ENCODE measurements around the gene L3MBTL4.

The L3MBTL4 gene

GRCh38 chr18:6021306-6022073 lies 393.2 kb downstream of the L3MBTL4 start:
- no peak for DNase-seq

- no peak for DNase-seq
Measured at GRCh38 chr18:6018671-6019070, 396.0 kb downstream of the L3MBTL4 start.

DNA sequence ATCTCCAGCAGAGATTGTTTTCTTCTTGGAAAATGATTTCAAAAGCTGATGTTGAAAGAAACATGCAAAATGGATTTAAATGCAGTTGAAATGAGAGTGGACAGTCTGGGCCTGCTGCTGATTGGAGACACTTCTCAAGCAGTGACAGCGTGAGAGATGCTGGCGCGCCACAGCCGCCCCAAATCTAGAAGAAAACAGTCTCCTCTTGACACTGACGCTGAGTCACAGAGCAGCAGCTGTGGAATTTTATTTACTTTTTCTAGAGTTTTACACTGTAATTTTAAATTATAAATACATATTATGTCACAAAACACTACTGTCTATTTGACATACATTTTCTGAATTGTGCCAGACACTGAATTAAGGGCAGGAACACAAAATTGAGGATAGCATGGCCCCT lies 397.5 kb downstream of the L3MBTL4 start:
- no peak for DNase-seq

DNA sequence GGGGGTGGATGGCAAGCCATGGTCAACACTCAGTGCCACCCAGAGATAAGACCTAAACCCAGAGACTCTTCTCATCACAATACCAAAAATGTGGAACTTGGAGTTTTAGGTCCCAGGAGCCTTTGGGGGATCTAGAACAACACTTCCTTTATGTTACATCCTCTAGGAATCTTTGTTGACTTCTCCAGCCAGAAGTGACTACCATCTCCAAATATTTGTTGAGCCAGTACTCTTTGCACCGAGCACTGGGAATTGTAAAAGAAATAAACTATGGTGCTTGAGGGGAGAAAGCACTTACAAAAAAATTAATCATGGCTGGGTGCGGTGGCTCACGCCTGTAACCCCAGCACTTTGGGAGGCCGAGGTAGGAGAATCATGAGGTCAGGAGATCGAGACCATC lies 399.3 kb downstream of the L3MBTL4 start:
- DNase-seq = no peak

GRCh38 chr18:6013171-6013810 lies 401.4 kb downstream of the L3MBTL4 start:
- no peak for DNase-seq

DNA sequence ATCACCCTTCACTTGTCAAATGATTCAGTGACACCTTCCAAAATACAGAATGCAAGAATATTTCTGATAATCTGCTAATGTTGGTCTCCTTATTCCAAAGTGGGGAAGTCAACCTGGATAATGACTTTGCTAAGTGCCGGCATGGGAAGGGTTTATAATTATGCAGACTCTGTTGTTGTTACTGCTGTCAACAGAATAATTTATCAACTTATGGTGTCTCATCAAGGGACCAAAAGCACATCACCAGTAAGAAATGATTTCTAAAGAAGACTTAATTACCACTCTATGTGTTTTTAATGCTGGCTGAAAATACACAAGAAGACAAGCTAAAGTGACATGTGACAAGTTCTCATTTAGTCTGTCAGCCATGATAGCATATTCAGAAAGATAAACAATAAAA lies 403.8 kb downstream of the L3MBTL4 start:
- no peak for DNase-seq

DNA sequence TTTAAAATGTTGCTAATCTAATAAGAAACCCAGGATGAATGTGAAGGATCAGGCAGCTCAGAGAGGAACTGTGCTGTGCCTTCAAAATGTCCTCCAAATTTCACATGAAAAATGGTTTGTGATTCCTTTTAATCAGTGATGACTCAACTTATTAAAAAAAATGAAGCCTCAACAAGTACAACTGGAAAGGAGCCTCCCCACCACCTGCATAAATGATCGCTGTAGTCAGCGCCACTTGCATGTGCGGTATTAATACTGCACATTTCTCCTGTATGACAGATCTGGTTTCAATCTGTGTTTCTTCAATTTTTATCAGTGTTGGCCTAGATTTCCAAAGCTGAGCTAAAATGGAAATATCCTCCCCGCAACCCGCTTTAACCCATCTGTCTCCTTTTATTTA lies 404.4 kb downstream of the L3MBTL4 start:
- no peak for DNase-seq

DNA sequence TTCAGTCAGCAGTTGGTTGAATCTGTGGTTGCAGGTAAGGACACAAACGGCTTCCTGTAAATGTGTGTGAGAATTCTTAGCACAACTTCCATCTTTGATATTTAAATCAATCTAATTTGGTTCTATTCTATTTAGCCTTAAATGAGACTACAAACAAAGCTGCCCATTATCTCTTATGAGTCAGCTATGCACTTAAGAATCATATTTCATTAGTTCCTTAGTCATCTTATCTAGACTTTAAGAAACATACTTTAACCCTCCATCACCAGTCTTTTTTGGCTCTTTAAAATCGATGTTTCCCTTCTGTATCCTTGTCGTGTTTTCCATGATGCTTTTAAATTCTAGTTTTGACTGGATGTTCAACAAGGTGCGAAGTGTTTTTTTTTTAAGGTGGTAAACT lies 405.0 kb downstream of the L3MBTL4 start:
- no peak for DNase-seq

GRCh38 chr18:6004683-6005082 lies 410.0 kb downstream of the L3MBTL4 start:
- no peak for DNase-seq

- DNase-seq = no peak
Measured at GRCh38 chr18:6004119-6004518, 410.6 kb downstream of the L3MBTL4 start.

DNA sequence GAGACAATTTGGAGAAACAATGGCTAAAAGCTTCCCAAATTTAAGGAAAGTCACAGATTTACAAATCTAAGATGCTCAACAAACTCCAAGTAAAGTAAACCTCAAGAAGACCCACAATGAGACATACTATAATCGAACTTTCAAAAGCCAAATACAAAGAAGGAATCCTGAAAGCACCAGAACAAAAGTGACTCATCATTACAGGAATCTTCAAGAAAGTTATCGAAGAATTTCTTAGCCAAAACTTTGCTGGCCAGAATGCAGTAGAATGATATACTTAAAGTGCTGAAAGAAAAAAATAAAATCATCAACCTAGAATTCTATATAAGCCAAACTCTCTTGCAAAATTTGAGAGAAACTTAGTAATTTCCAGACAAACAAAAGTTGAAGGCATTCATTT lies 412.8 kb downstream of the L3MBTL4 start:
- no peak for DNase-seq

- DNase-seq = no peak
Measured at GRCh38 chr18:5998907-5999306, 415.8 kb downstream of the L3MBTL4 start.

DNA sequence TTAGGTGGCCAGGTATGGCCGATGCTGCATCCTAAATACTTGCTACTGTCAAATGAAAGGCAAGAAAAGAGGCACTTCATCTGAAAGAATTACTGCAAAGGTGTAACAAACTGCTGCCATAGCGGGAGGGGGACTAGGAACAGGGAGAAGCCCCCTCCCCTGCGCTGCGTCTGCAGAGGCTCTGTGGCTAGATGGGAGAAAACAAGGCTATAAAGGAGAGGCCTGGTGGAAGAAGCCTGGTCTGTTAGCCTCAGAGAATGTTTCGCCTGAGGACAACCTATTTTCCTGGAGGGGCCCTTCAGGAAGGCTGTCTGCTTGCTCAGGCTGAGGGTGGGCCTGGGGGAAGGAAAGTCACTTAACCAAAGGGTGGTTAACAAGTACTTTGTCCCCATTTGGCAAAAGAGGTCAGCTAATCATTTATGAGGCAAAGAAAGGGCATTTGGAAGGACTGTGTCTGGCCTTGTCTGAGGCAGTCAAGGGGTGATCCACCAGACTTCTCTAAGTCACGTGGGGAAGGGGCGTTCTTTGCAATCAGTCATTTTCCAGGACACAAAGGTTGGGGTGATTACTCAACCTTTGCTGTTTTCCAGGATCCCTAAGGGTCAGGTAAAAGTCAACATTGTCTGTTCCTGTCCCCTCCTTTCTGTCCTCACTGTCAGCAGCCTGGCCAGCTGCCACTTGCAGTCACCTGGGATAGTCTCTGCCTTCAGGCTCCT lies 416.4 kb downstream of the L3MBTL4 start:
- no peak for DNase-seq

DNA sequence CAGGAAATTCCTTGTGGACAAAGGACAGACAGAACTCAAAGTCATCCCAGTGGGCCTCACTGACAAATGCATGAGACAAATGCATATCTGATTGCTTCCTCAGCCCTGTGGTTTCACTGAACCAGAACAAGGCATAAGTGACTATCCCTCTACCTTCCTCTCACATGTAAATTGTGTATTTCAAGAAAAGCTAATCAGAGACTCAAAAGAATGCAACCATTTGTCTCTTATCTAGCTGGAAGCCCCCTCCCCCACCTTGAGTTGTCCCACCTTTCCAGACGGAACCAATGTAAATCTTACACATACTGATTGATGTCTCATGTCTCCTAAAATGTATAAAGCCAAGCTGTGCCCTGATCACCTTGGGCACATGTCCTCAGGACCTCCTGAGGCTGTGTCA lies 417.4 kb downstream of the L3MBTL4 start:
- DNase-seq = no peak

DNA sequence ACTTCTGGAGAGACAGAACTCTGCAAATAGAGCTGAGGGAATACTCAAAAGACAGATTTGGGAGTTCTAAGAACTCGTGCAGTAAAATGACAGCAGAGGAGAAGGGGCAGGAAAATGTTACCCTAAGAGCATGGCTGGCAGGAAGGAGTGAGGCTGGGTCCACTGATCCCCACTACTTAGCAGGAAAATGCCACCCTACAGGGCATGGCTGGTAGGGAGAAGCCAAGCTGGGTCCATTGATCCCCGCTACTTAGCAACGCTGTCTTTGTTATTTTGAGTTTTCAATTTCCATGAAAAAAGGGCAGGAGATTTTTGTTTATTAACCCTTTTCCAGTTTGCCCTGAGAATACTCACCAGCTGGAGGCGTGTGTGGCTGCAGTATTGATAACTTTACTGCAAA lies 419.1 kb downstream of the L3MBTL4 start:
- no peak for DNase-seq

- DNase-seq = no peak
Measured at GRCh38 chr18:5993938-5994337, 420.8 kb downstream of the L3MBTL4 start.

GRCh38 chr18:5992381-5992780 lies 422.3 kb downstream of the L3MBTL4 start:
- DNase-seq = no peak

DNA sequence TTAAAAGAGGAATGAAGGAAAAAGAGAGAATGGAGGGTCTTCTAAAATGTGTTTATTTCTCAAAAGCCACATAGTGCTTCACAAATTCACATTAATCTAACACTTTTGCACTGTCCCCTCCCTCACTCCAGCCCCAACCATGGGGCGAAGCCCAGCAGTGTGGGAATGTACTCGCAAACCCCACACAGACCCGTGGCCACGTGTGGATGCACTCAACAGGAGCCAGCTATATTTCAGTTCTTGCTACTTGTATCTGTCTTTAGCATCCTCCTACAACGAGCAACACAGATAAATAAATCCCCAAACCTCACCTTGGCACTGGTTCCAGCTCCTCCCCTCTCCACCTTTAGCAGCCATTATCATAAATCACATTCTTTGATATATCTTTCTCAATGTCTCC lies 427.5 kb downstream of the L3MBTL4 start:
- DNase-seq = no peak

DNA sequence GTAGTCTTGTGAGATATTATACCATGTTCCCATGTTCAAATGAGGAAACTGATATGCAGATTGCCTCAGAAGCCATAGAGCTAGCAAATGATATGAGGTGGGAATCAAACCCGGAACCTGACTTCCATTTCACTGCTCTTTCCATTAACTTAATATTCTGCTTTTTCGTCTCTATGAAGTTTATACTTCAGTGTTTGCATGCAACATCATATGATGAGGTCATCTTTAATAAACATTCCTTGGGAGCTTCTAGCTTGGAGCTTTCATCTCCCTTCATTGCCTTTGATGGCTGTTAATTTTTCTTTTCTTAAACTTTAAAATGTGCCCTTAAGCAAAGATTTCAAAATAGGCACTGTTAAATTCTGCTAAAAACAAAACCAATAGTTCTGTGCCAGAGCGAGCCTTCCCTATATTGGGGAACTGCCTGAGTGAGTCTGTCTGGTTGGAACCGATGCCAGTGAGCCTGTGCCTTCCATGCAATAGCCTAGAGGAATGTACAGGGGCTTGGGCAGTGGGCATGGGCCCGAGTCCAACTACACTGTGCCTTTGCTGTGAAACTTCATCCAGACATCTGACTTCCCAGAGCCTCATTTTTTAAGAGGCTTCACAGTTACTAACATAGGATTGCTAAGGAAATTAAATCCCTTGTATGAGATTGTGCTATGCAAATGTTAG lies 428.3 kb downstream of the L3MBTL4 start:
- DNase-seq = no peak

- no peak for DNase-seq
Measured at GRCh38 chr18:5984245-5984644, 430.5 kb downstream of the L3MBTL4 start.

DNA sequence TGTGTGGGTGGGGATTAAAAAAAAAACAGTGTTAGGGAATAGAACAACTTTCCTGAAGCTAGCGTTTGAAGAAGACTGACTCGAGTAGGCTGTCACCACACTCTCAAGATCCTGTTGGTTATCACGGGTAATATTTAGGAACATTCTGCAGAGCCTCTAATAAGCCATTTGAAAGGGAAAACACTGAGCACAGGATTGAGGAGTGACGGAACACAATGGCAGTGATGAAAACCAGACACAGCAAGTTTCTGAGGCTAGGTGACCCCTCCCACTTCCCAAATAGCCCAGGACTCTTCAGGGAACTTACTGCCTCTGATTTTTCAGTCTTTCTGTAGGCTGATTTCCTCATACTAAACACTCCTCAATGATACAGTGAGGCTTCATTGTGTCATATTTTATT lies 431.2 kb downstream of the L3MBTL4 start:
- no peak for DNase-seq

- no peak for DNase-seq
Measured at GRCh38 chr18:5982332-5982731, 432.4 kb downstream of the L3MBTL4 start.

GRCh38 chr18:5980721-5981120 lies 434.0 kb downstream of the L3MBTL4 start:
- DNase-seq = no peak

Data from activated T-cell treated with anti-CD3 and anti-CD28 coated beads, Interleukin-2, amount 50 U/mL, for 1 hour (primary cell).